Breast epithelium (tissue), 4 donors: ENCODE results near the gene FLII. TPM values are rescaled to one million over a fixed set of nuclear protein-coding genes. Genes with fewer than 3 reads are reported as not detected.

Experiments
- DNase-seq, 2 donors: peaks; one replicate each; pipeline ENCODE4 v3.0.0-alpha.2; 2019; ENCODE audit warnings: low spot score in 2 of 2
- H3K27ac ChIP-seq, 2 donors: fragments of 200-600 bp; sonication (generic) in 1 of 2; one replicate each; pipeline ENCODE4 v1.5.1; 2016 to 2019; ENCODE audit warnings: mild to moderate bottlenecking in 1 of 2
- H3K27me3 ChIP-seq, 2 donors: fragments of 200-600 bp; sonication (generic) in 1 of 2; one replicate each; pipeline versions ENCODE4 v1.5.1 to v1.6.0; 2017 to 2019; ENCODE audit warnings: control low read depth in 1 of 2, mild to moderate bottlenecking in 1 of 2
- H3K36me3 ChIP-seq: fragments of 200-600 bp; one replicate; pipeline ENCODE4 v1.5.1; 2019
- H3K4me1 ChIP-seq, 2 donors: fragments of 200-600 bp; sonication (generic); one replicate each; pipeline ENCODE4 v1.5.1; 2016 to 2019; ENCODE audit warnings: control low read depth in 1 of 2
- H3K4me3 ChIP-seq, 3 donors: fragments of 200-600 bp; sonication (generic); 1 replicate in 2 of 3; 2 replicates in 1 of 3; pipeline ENCODE4 v1.5.1; 2016 to 2019; ENCODE audit warnings: mild to moderate bottlenecking in 3 of 3, moderate library complexity in 2 of 3
- H3K9me3 ChIP-seq, 2 donors: fragments of 200-600 bp; sonication (generic) in 1 of 2; one replicate each; pipeline ENCODE4 v1.5.1; 2016 to 2019; ENCODE audit warnings: control low read depth in 1 of 2
- POLR2A ChIP-seq: fragments of 450-650 bp; IDR thresholded peaks from one replicate; pipeline ENCODE4 v1.6.1; 2016; ENCODE audit warnings: antibody characterized with exemption, mild to moderate bottlenecking, moderate library complexity
- POLR2AphosphoS5 ChIP-seq, 3 donors: sonication (generic); formaldehyde crosslinking; IDR thresholded peaks; one replicate each; pipeline ENCODE4 v1.6.1; 2017; ENCODE audit warnings: antibody characterized with exemption in 3 of 3
- intact Hi-C: fragments of 100-400 bp; cut with DNase I; formaldehyde crosslinking; loops from one replicate; pipeline ENCODE4 v1.15.1; 2023; ENCODE audit warnings: low total_unique reads
- total RNA-seq, 3 donors: library from RNA; depleted of rRNA; stranded (reverse); fragments of >200 nt; gene quantifications; one replicate each; pipeline ENCODE4 v1.1.0, GENCODE V29; 2016
- TF ChIP-seq, protein P1 (sequence below), 3 donors: fragments of 450-650 bp; IDR thresholded peaks; one replicate each; pipeline ENCODE4 v1.5.1; 2016 to 2017; ENCODE audit warnings: antibody characterized with exemption in 3 of 3, mild to moderate bottlenecking in 3 of 3, moderate library complexity in 3 of 3

FLII gene
- total RNA-seq, 3 donors from 2014 or later, result 235 to 298 (median 293) TPM

- H3K27ac ChIP-seq, result no peak overlapping the region
These were observed 28.0 kb downstream of the FLII start for GRCh38 chr17:18230288-18231141.

GRCh38 chr17:18229771-18230170 lies 28.8 kb downstream of the FLII start:
- Histone ChIP-seq H3K36me3 (no peaks in the 10 kb centered on the region), H3K27me3 (no peaks in the 10 kb centered on the region), H3K9me3 (no peaks in the 10 kb centered on the region), H3K27ac (no peak overlapping the region), H3K4me1 (peaks cover 0 to 3% of the 10 kb centered on the region in 2 donors), H3K4me3 (no peak overlapping the region)
- intact Hi-C loops, result no loop called here
- TF ChIP-seq POLR2A (no peak), POLR2AphosphoS5 (IDR thresholded peaks at IDR 0.05) (no peak)
- TF ChIP-seq, protein P1, sequence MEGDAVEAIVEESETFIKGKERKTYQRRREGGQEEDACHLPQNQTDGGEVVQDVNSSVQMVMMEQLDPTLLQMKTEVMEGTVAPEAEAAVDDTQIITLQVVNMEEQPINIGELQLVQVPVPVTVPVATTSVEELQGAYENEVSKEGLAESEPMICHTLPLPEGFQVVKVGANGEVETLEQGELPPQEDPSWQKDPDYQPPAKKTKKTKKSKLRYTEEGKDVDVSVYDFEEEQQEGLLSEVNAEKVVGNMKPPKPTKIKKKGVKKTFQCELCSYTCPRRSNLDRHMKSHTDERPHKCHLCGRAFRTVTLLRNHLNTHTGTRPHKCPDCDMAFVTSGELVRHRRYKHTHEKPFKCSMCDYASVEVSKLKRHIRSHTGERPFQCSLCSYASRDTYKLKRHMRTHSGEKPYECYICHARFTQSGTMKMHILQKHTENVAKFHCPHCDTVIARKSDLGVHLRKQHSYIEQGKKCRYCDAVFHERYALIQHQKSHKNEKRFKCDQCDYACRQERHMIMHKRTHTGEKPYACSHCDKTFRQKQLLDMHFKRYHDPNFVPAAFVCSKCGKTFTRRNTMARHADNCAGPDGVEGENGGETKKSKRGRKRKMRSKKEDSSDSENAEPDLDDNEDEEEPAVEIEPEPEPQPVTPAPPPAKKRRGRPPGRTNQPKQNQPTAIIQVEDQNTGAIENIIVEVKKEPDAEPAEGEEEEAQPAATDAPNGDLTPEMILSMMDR (IDR thresholded peaks at IDR 0.05), result no peak
- no peak for DNase-seq

More at GRCh38 chr17:18230288-18231141, 28.0 kb downstream of the FLII start:
- Histone ChIP-seq H3K36me3 (no peaks in the 10 kb centered on the region), H3K4me3 (no peak overlapping the region), H3K27me3 (no peaks in the 10 kb centered on the region), H3K9me3 (no peaks in the 10 kb centered on the region), H3K4me1 (peaks cover 2 to 3% of the 10 kb centered on the region in 2 donors)
- intact Hi-C loops, result no loop called here
- no peak for TF ChIP-seq POLR2A
- DNase-seq, result no peak

DNA sequence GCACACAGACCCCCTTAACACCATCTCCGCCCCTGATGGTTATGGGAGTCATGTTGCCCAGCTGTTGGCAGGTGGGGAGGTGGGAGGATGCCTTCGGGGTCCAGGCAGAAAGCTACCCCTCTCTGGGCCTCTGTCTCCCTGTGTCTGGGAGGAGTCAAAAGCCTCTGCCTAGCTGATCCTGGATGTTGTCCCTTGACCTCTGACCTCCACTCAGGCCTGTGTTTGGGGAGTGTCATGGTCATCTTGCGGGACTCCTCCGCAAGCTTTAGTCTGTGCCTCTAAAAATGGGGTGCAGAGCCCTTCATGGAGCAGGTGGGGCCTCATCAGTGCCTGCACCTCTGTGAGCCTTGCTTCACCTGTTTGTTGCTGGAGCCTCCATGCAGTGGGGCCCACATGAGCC lies 29.3 kb downstream of the FLII start:
- Histone ChIP-seq H3K36me3 (no peaks in the 10 kb centered on the region), H3K4me1 (peaks cover 0 to 3% of the 10 kb centered on the region in 2 donors), H3K27me3 (no peaks in the 10 kb centered on the region), H3K9me3 (no peaks in the 10 kb centered on the region), H3K27ac (no peak overlapping the region), H3K4me3 (no peak overlapping the region)
- DNase-seq, result no peak
- intact Hi-C loops, result no loop called here
- no peak for TF ChIP-seq POLR2A
- TF ChIP-seq, protein P1 (IDR thresholded peaks at IDR 0.05), result no peak
- no peak for TF ChIP-seq POLR2AphosphoS5 (IDR thresholded peaks at IDR 0.05)

- DNase-seq, result no peak
- no peak overlapping the region for H3K27ac ChIP-seq
- H3K27me3 ChIP-seq, result no peaks in the 10 kb centered on the region
- intact Hi-C loops, result no loop called here
- no peaks in the 10 kb centered on the region for H3K36me3 ChIP-seq
- peaks cover 0 to 3% of the 10 kb centered on the region in 2 donors for H3K4me1 ChIP-seq
- H3K9me3 ChIP-seq, result no peaks in the 10 kb centered on the region
- TF ChIP-seq POLR2AphosphoS5 (IDR thresholded peaks at IDR 0.05) (no peak), POLR2A (no peak)
- TF ChIP-seq, protein P1 (IDR thresholded peaks at IDR 0.05), result no peak
- H3K4me3 ChIP-seq, result no peak overlapping the region
These were observed 30.3 kb downstream of the FLII start for GRCh38 chr17:18228176-18228682.

- no peak overlapping the region for H3K4me3 ChIP-seq
- intact Hi-C loops, result no loop called here
- no peak for DNase-seq
- H3K27ac ChIP-seq, result no peak overlapping the region
- peaks cover 0 to 3% of the 10 kb centered on the region in 2 donors for H3K4me1 ChIP-seq
- no peaks in the 10 kb centered on the region for H3K36me3 ChIP-seq
- H3K9me3 ChIP-seq, result no peaks in the 10 kb centered on the region
- H3K27me3 ChIP-seq, result no peaks in the 10 kb centered on the region
- TF ChIP-seq POLR2AphosphoS5 (IDR thresholded peaks at IDR 0.05) (no peak), POLR2A (no peak)
- TF ChIP-seq, protein P1 (IDR thresholded peaks at IDR 0.05), result no peak
These were observed 30.9 kb downstream of the FLII start for GRCh38 chr17:18227635-18228034.
